Astrocyte (in vitro differentiated cells and primary cell): Measurements from ENCODE around the gene CMIP. TPM values are rescaled to one million over a fixed set of nuclear protein-coding genes. Genes with fewer than 3 reads are reported as not detected.

Experiments used
- DNase-seq: peaks from one replicate; pipeline ENCODE4 v3.0.0-alpha.2; 2010; ENCODE audit warnings: low read depth
- FAIRE-seq: peaks from 2 replicates; lab custom pipeline; 2011; peaks lifted over from hg19 to GRCh38; lab: Jason Lieb, UNC
- H2AFZ ChIP-seq: 2 replicates; pipeline ENCODE4 v1.6.0; 2012; ENCODE audit warnings: low read depth, low read length, inconsistent platforms
- H3K27ac ChIP-seq: 2 replicates; pipeline ENCODE4 v1.5.1; 2011; ENCODE audit warnings: low read depth, low read length, inconsistent platforms
- H3K27me3 ChIP-seq: 2 replicates; pipeline ENCODE4 v1.6.0; 2011; ENCODE audit warnings: low read length, inconsistent platforms; ENCODE audit not compliant: insufficient read depth
- H3K36me3 ChIP-seq: 2 replicates; pipeline ENCODE4 v1.5.1; 2011; ENCODE audit warnings: low read length, inconsistent platforms; ENCODE audit not compliant: insufficient read depth
- H3K4me1 ChIP-seq: 2 replicates; pipeline ENCODE4 v1.5.1; 2011; ENCODE audit warnings: low read length, inconsistent platforms; ENCODE audit not compliant: insufficient read depth
- H3K4me2 ChIP-seq: 2 replicates; pipeline ENCODE4 v1.6.0; 2012; ENCODE audit warnings: low read length, inconsistent platforms
- H3K4me3 ChIP-seq: 2 replicates; pipeline ENCODE4 v1.5.1; 2011; ENCODE audit warnings: low read depth, mild to moderate bottlenecking, low read length, inconsistent platforms; ENCODE audit not compliant: insufficient read depth
- H3K79me2 ChIP-seq: 2 replicates; pipeline ENCODE4 v1.6.0; 2012; ENCODE audit warnings: mild to moderate bottlenecking, low read length, inconsistent platforms; ENCODE audit not compliant: insufficient read depth
- H3K9ac ChIP-seq: 2 replicates; pipeline ENCODE4 v1.6.0; 2012; ENCODE audit warnings: mild to moderate bottlenecking, low read length, inconsistent platforms
- H3K9me3 ChIP-seq: 2 replicates; pipeline ENCODE4 v1.5.1; 2012; ENCODE audit warnings: low read depth, mild to moderate bottlenecking, low read length, inconsistent platforms; ENCODE audit not compliant: insufficient read depth
- H4K20me1 ChIP-seq: 2 replicates; pipeline ENCODE4 v1.6.0; 2012; ENCODE audit warnings: low read length, inconsistent platforms; ENCODE audit not compliant: insufficient read depth
- H3K27ac Mint-ChIP-seq: one replicate; pipeline ENCODE4 v1.8.0; 2021; ENCODE audit warnings: mild to moderate bottlenecking, mixed read lengths; ENCODE audit not compliant: unreplicated experiment
- H3K27me3 Mint-ChIP-seq: one replicate; pipeline ENCODE4 v1.8.0; 2021; ENCODE audit warnings: low read depth, mixed read lengths; ENCODE audit not compliant: unreplicated experiment
- H3K36me3 Mint-ChIP-seq: one replicate; pipeline ENCODE4 v1.8.0; 2021; ENCODE audit warnings: low read depth, mixed read lengths; ENCODE audit not compliant: unreplicated experiment
- H3K4me1 Mint-ChIP-seq: one replicate; pipeline ENCODE4 v1.8.0; 2021; ENCODE audit warnings: low read depth, mixed read lengths; ENCODE audit not compliant: unreplicated experiment
- H3K4me3 Mint-ChIP-seq: one replicate; pipeline ENCODE4 v1.8.0; 2021; ENCODE audit warnings: mild to moderate bottlenecking, moderate library complexity, mixed read lengths; ENCODE audit not compliant: unreplicated experiment
- H3K9me3 Mint-ChIP-seq: one replicate; pipeline ENCODE4 v1.8.0; 2021; ENCODE audit warnings: mild to moderate bottlenecking, mixed read lengths; ENCODE audit not compliant: unreplicated experiment
- EZH2 ChIP-seq: IDR thresholded peaks from 2 replicates; pipeline ENCODE4 v1.6.1; 2012; ENCODE audit warnings: mild to moderate bottlenecking, low read length, inconsistent platforms; ENCODE audit not compliant: insufficient read depth
- total RNA-seq: library from RNA; stranded (reverse); gene quantifications from 2 replicates; pipeline ENCODE4 v1.2.1, GENCODE V29; 2021
- TF ChIP-seq, protein P1 (sequence below): IDR thresholded peaks from 2 replicates; pipeline ENCODE4 v1.5.1; 2011; ENCODE audit warnings: low read depth, mild to moderate bottlenecking, inconsistent platforms, low read length, moderate library complexity; ENCODE audit not compliant: insufficient read depth

Gene CMIP
- total RNA-seq, 1 donor from 2014 or later: 71.5 TPM

GRCh38 chr16:81482329-81483063, 37.9 kb downstream of the CMIP start:
- no peaks in the 10 kb centered on the region for H3K9me3 ChIP-seq
- Mint-ChIP-seq H3K4me1 (peaks cover 33% of the 10 kb centered on the region), H3K27me3 (no peaks in the 10 kb centered on the region), H3K4me3 (no peak overlapping the region), H3K27ac (peak overlapping the region; percentile 12), H3K9me3 (no peaks in the 10 kb centered on the region), H3K36me3 (peaks cover 16% of the 10 kb centered on the region)
- FAIRE-seq (no peak), DNase-seq (no peak)
- no peaks in the 10 kb centered on the region for H3K36me3 ChIP-seq
- peaks cover 81% of the 10 kb centered on the region for H3K79me2 ChIP-seq
- H3K4me3 ChIP-seq: no peak overlapping the region
- H3K4me1 ChIP-seq: peaks cover 34% of the 10 kb centered on the region
- H3K27me3 ChIP-seq: no peaks in the 10 kb centered on the region
- TF ChIP-seq, protein P1, sequence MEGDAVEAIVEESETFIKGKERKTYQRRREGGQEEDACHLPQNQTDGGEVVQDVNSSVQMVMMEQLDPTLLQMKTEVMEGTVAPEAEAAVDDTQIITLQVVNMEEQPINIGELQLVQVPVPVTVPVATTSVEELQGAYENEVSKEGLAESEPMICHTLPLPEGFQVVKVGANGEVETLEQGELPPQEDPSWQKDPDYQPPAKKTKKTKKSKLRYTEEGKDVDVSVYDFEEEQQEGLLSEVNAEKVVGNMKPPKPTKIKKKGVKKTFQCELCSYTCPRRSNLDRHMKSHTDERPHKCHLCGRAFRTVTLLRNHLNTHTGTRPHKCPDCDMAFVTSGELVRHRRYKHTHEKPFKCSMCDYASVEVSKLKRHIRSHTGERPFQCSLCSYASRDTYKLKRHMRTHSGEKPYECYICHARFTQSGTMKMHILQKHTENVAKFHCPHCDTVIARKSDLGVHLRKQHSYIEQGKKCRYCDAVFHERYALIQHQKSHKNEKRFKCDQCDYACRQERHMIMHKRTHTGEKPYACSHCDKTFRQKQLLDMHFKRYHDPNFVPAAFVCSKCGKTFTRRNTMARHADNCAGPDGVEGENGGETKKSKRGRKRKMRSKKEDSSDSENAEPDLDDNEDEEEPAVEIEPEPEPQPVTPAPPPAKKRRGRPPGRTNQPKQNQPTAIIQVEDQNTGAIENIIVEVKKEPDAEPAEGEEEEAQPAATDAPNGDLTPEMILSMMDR: no peak
- no peak for TF ChIP-seq EZH2
- H3K9ac ChIP-seq: no peak overlapping the region
- no peak overlapping the region for H3K27ac ChIP-seq
- peaks cover 94% of the 10 kb centered on the region for H4K20me1 ChIP-seq
- no peak overlapping the region for H2AFZ ChIP-seq
- H3K4me2 ChIP-seq: no peak overlapping the region

DNA sequence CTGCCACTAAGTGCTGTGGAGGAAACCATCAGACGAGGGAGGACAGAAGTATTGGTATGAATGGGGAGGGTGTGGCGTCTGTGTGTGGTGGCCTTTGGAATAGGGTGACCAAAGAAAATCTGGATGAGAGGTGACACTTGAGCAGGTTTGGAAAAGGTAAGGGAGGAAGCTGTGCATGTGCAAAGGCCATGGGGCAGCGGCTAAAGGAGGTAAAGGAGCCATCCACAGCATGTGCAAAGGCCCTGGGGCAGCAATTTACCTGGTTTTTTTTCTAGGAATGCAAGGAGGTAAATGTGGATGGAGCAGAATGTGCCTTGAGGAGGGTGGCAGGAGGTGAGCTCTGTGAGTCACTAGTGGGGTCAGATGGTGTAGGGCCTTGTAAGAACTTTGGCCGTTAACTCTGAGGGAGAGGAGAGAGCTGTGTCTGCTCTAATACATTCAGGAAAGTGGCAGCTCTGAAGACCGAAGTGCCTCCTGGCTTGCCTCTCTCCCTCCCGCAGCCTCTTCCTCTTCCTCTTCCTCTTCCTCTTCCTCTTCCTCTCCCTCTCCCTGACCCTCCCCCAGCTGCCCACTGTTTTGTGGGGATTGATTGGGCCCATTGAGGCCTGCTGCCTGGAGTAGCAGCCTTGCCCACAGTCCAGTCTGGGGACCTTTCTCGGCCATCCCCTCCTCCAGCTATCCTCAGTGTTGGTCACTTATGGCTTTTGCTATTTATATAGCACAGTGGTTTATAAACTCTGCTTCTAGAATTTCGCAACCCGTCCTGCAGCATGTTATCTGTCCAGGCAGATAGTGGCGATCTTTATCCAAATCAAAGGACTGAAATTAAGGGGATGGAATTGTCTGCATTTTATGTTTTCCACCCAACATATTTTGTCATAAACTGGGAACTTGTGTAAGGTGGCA, 38.7 kb downstream of the CMIP start:
- peaks cover 14% of the 10 kb centered on the region for H3K36me3 Mint-ChIP-seq
- FAIRE-seq (no peak), DNase-seq (no peak)
- Histone ChIP-seq H3K9ac (no peak overlapping the region), H3K4me2 (no peak overlapping the region), H3K9me3 (no peaks in the 10 kb centered on the region), H3K4me3 (no peak overlapping the region), H3K4me1 (peaks cover 36% of the 10 kb centered on the region), H3K27ac (no peak overlapping the region), H2AFZ (no peak overlapping the region), H4K20me1 (peaks cover 93% of the 10 kb centered on the region), H3K27me3 (no peaks in the 10 kb centered on the region), H3K36me3 (no peaks in the 10 kb centered on the region), H3K79me2 (peaks cover 81% of the 10 kb centered on the region)
- H3K27me3 Mint-ChIP-seq: no peaks in the 10 kb centered on the region
- no peak for TF ChIP-seq EZH2
- TF ChIP-seq, protein P1: no peak
- no peaks in the 10 kb centered on the region for H3K9me3 Mint-ChIP-seq
- H3K27ac Mint-ChIP-seq: no peak overlapping the region
- H3K4me1 Mint-ChIP-seq: peaks cover 30% of the 10 kb centered on the region
- H3K4me3 Mint-ChIP-seq: no peak overlapping the region
